ENCODE measurements around the gene CS.

GRCh38 chr12:56348776-56349175 lies 48.6 kb upstream of the CS start:
- no peak for TF ChIP-seq EZH2phosphoT487 (IDR thresholded peaks at IDR 0.05; ENCODE audit: insufficient read depth, low read depth)
- TF ChIP-seq EZH2 (IDR thresholded peaks at IDR 0.05; ENCODE audit: insufficient read depth, poor library complexity, severe bottlenecking) = no peak
